Endothelial cell of umbilical vein (primary cell): Measurements from ENCODE around the gene AKR7A3. TPM values are rescaled to one million over a fixed set of nuclear protein-coding genes. Genes with fewer than 3 reads are reported as not detected.

Experiments used
- BruUV-seq: library from RNA; stranded (reverse); fragments of 400-500 nt; replicated peaks from 2 replicates; lab custom pipeline; 2021; lab: Mats Ljungman, UMichigan
- CTCF ChIA-PET: fragments of 300-600, 350-600 bp; sonication (Branson Sonifier 250); formaldehyde crosslinking; loops from one replicate; lab custom pipeline; 2021; ENCODE audit warnings: antibody characterized with exemption, inconsistent platforms; lab: Charles Lee
- POLR2A ChIA-PET: fragments of 300-600, 350-600 bp; sonication (Branson Sonifier 250); formaldehyde crosslinking; loops from one replicate; lab custom pipeline; 2021; ENCODE audit warnings: antibody characterized with exemption, inconsistent platforms; lab: Charles Lee
- DNase-seq: peaks from one replicate; pipeline ENCODE4 v3.0.0-alpha.2; 2011; ENCODE audit warnings: low read depth, low spot score
- FAIRE-seq: peaks from 2 replicates; lab custom pipeline; 2011; peaks lifted over from hg19 to GRCh38; lab: Jason Lieb, UNC
- H2AFZ ChIP-seq: 2 replicates; pipeline ENCODE4 v1.6.0; 2012; ENCODE audit warnings: low read depth, low read length, control low read depth, inconsistent platforms
- H3K27ac ChIP-seq: 2 replicates; pipeline ENCODE4 v1.5.1; 2011; ENCODE audit warnings: low read depth, mild to moderate bottlenecking, control low read depth, low read length, moderate library complexity; ENCODE audit not compliant: insufficient read depth
- H3K27me3 ChIP-seq, 2 experiments: 2 replicates each; pipeline versions ENCODE4 v1.6.0 to v1.6.1; 2011; ENCODE audit warnings: low read length in 2 of 2, mixed read lengths in 1 of 2; ENCODE audit not compliant: control insufficient read depth in 2 of 2, insufficient read depth in 2 of 2
- H3K36me3 ChIP-seq, 2 experiments: 2 replicates in 1 of 2; 3 replicates in 1 of 2; pipeline ENCODE4 v1.5.1; 2011; ENCODE audit warnings: low read length in 2 of 2, mild to moderate bottlenecking in 1 of 2, moderate library complexity in 1 of 2; ENCODE audit not compliant: control insufficient read depth in 2 of 2, insufficient read depth in 2 of 2; ENCODE audit errors: extremely low read depth in 1 of 2
- H3K4me1 ChIP-seq: 3 replicates; pipeline ENCODE4 v1.5.1; 2011; ENCODE audit warnings: mild to moderate bottlenecking, low read length; ENCODE audit not compliant: control insufficient read depth, insufficient read depth; ENCODE audit errors: extremely low read depth
- H3K4me2 ChIP-seq: 2 replicates; pipeline ENCODE4 v1.6.1; 2011; ENCODE audit warnings: low read length, control low read depth, mixed read lengths; ENCODE audit not compliant: insufficient read depth
- H3K4me3 ChIP-seq, 3 experiments: fragments of 200-600 bp in 1 of 3; sonication (generic), shearing (Covaris generic) in 1 of 3; replicated peaks in 1 of 3; 2 replicates each; pipeline ENCODE4 v1.5.1; 2011 to 2016; ENCODE audit warnings: control low read depth in 3 of 3, low read length in 3 of 3, mild to moderate bottlenecking in 2 of 3, inconsistent platforms in 1 of 3, low read depth in 1 of 3, moderate library complexity in 1 of 3; ENCODE audit not compliant: insufficient read depth in 1 of 3
- H3K79me2 ChIP-seq: 2 replicates; pipeline ENCODE4 v1.6.0; 2012; ENCODE audit warnings: low read length, inconsistent platforms; ENCODE audit not compliant: control insufficient read depth, insufficient read depth
- H3K9ac ChIP-seq: replicated peaks from 2 replicates; pipeline ENCODE3; 2011; ENCODE audit warnings: low read length, control low read depth; ENCODE audit not compliant: insufficient read depth; ENCODE audit errors: extremely low read depth
- H3K9me1 ChIP-seq: replicated peaks from 3 replicates; pipeline ENCODE4 v1.6.0; 2011; ENCODE audit warnings: mild to moderate bottlenecking, low read length; ENCODE audit not compliant: control insufficient read depth, insufficient read depth; ENCODE audit errors: extremely low read depth
- H3K9me3 ChIP-seq: replicated peaks from 2 replicates; pipeline ENCODE4 v1.5.1; 2012; ENCODE audit warnings: low read length, inconsistent platforms; ENCODE audit not compliant: control insufficient read depth, insufficient read depth
- H4K20me1 ChIP-seq: replicated peaks from 2 replicates; pipeline ENCODE3; 2011; ENCODE audit warnings: mild to moderate bottlenecking, low read length; ENCODE audit not compliant: control insufficient read depth, insufficient read depth; ENCODE audit errors: extremely low read depth
- GATA2 ChIP-seq: IDR thresholded peaks from 2 replicates; pipeline ENCODE4 v1.7.0; 2011; ENCODE audit warnings: low read depth, mild to moderate bottlenecking, moderate library complexity, mixed read lengths, low read length; ENCODE audit not compliant: insufficient read length, insufficient read depth
- MAX ChIP-seq: IDR thresholded peaks from 2 replicates; pipeline ENCODE4 v1.6.1; 2011; ENCODE audit not compliant: insufficient read depth, insufficient read length
- dilution Hi-C: fragments of 300-500 bp; cut with MboI; formaldehyde crosslinking; loops from one replicate; pipeline ENCODE4 v1.15.0; 2019; ENCODE audit warnings: low sequenced_read_pairs; ENCODE audit not compliant: extremely low pct_ligation_motif_present
- intact Hi-C: fragments of 100-400 bp; cut with micrococcal nuclease; formaldehyde crosslinking; loops from one replicate; pipeline ENCODE4 v1.10.0; 2022
- polyA plus RNA-seq, 4 experiments: library from polyadenylated mRNA; depleted of rRNA in 3 of 4; stranded (reverse) in 3 of 4; unstranded in 1 of 4; fragments of >200 nt; gene quantifications; 2 replicates each; pipeline versions ENCODE4 v1.2.1 to v1.2.3, GENCODE V29; 2011 to 2012; ENCODE audit warnings: missing spikeins in 1 of 4
- total RNA-seq: library from RNA; stranded (reverse); gene quantifications from 2 replicates; pipeline ENCODE4 v1.2.3, GENCODE V29; 2021

AKR7A3 gene
- total and polyA plus RNA-seq, 2 donors (not counting 3 experiments of a cell fraction or from before 2014, with no cell fraction given), result 0.49 to 0.50 TPM

- DNase-seq (no peak), FAIRE-seq (no peak)
- Histone ChIP-seq H3K9me3 (peaks cover 5% of the 10 kb centered on the region), H3K4me1 (no peaks in the 10 kb centered on the region), H3K27me3 (no peaks in the 10 kb centered on the region), H3K9ac (no peak overlapping the region), H3K27ac (no peak overlapping the region), H3K4me3 (no peak overlapping the region), H3K36me3 (no peaks in the 10 kb centered on the region), H3K4me2 (no peak overlapping the region), H2AFZ (no peak overlapping the region), H3K9me1 (no peaks in the 10 kb centered on the region), H3K79me2 (no peaks in the 10 kb centered on the region), H4K20me1 (no peaks in the 10 kb centered on the region)
- CTCF ChIA-PET, result no interaction called here
- intact Hi-C loops, result no loop called here
- TF ChIP-seq MAX, result no peak
- no TSS peak for BruUV-seq
- POLR2A ChIA-PET, result no interaction called here
- dilution Hi-C loops, result no loop called here
Observed at GRCh38 chr1:19294638-19295037, 6.1 kb upstream of the AKR7A3 start.

GRCh38 chr1:19289244-19289643 lies 674 bp upstream of the AKR7A3 start:
- Histone ChIP-seq H3K79me2 (no peaks in the 10 kb centered on the region), H3K4me3 (peak overlapping the region in 1 of 3 experiments; percentile 54), H2AFZ (peak overlapping the region; percentile 99), H3K9me1 (no peaks in the 10 kb centered on the region), H3K36me3 (no peaks in the 10 kb centered on the region), H3K27me3 (no peaks in the 10 kb centered on the region), H3K4me2 (peak overlapping the region; percentile 86), H3K4me1 (peaks cover 5% of the 10 kb centered on the region), H3K9me3 (no peaks in the 10 kb centered on the region), H4K20me1 (no peaks in the 10 kb centered on the region), H3K27ac (no peak overlapping the region), H3K9ac (no peak overlapping the region)
- TF ChIP-seq GATA2, result no peak
- DNase-seq (no peak), FAIRE-seq (no peak)
- no TSS peak for BruUV-seq
- CTCF ChIA-PET, result no interaction called here
- dilution Hi-C loops, result no loop called here
- intact Hi-C loops, result no loop called here
- POLR2A ChIA-PET, result no interaction called here
